Neural crest cell (in vitro differentiated cells): Measurements from ENCODE around the gene QPCT. TPM values are rescaled to one million over a fixed set of nuclear protein-coding genes. Genes with fewer than 3 reads are reported as not detected.

Experiments used
- DNase-seq: peaks from one replicate; pipeline ENCODE4 v3.0.0; 2021; ENCODE audit warnings: low read depth, mixed read lengths, low spot score
- H3K27ac Mint-ChIP-seq: one replicate; pipeline ENCODE4 v1.8.0; 2021; ENCODE audit warnings: mild to moderate bottlenecking, mixed read lengths; ENCODE audit not compliant: unreplicated experiment
- H3K27me3 Mint-ChIP-seq: 2 replicates; pipeline ENCODE4 v1.8.0; 2021; ENCODE audit warnings: low read depth, mild to moderate bottlenecking, mixed read lengths
- H3K36me3 Mint-ChIP-seq: 2 replicates; pipeline ENCODE4 v1.8.0; 2021; ENCODE audit warnings: low read depth, mild to moderate bottlenecking, mixed read lengths
- H3K4me1 Mint-ChIP-seq: 2 replicates; pipeline ENCODE4 v1.8.0; 2021; ENCODE audit warnings: mixed read lengths
- H3K4me3 Mint-ChIP-seq: one replicate; pipeline ENCODE4 v1.8.0; 2021; ENCODE audit warnings: mild to moderate bottlenecking, mixed read lengths
- H3K9me3 Mint-ChIP-seq: 2 replicates; pipeline ENCODE4 v1.8.0; 2021; ENCODE audit warnings: mixed read lengths
- total RNA-seq: library from RNA; stranded (reverse); gene quantifications from 2 replicates; pipeline ENCODE4 v1.2.1, GENCODE V29; 2021
- TF ChIP-seq, protein P1 (sequence below): fragments of 200-600 bp; sonication (generic); conservative IDR thresholded peaks from 2 replicates; pipeline ENCODE4 v1.5.0; 2021; ENCODE audit warnings: antibody characterized with exemption, mild to moderate bottlenecking

QPCT gene
- total RNA-seq, 1 donor from 2014 or later = not detected

DNA sequence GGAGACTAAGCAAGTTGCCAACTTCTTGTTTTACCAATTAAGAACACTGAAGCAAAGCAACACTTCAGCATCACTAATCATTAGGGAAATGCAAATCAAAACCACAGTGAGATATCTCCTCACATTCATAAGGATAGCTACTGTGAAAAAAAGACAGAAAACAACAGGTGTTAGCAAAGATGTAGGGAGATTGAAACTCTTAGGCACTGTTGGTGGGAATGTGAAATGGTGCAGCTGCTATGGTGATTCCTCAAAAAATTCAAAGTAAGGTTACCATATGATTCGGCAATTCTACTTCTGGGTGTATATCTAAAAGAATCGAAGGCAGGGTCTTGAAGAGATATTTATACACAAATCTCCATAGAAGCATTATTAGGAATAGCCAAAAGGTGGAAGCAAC lies 11.2 kb upstream of the QPCT start:
- no peak overlapping the region for H3K27ac Mint-ChIP-seq
- no peaks in the 10 kb centered on the region for H3K9me3 Mint-ChIP-seq
- H3K36me3 Mint-ChIP-seq = no peaks in the 10 kb centered on the region
- H3K27me3 Mint-ChIP-seq = peaks cover 4% of the 10 kb centered on the region
- TF ChIP-seq, protein P1, sequence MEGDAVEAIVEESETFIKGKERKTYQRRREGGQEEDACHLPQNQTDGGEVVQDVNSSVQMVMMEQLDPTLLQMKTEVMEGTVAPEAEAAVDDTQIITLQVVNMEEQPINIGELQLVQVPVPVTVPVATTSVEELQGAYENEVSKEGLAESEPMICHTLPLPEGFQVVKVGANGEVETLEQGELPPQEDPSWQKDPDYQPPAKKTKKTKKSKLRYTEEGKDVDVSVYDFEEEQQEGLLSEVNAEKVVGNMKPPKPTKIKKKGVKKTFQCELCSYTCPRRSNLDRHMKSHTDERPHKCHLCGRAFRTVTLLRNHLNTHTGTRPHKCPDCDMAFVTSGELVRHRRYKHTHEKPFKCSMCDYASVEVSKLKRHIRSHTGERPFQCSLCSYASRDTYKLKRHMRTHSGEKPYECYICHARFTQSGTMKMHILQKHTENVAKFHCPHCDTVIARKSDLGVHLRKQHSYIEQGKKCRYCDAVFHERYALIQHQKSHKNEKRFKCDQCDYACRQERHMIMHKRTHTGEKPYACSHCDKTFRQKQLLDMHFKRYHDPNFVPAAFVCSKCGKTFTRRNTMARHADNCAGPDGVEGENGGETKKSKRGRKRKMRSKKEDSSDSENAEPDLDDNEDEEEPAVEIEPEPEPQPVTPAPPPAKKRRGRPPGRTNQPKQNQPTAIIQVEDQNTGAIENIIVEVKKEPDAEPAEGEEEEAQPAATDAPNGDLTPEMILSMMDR = no peak
- no peak overlapping the region for H3K4me3 Mint-ChIP-seq
- H3K4me1 Mint-ChIP-seq = no peaks in the 10 kb centered on the region
- no peak for DNase-seq

DNA sequence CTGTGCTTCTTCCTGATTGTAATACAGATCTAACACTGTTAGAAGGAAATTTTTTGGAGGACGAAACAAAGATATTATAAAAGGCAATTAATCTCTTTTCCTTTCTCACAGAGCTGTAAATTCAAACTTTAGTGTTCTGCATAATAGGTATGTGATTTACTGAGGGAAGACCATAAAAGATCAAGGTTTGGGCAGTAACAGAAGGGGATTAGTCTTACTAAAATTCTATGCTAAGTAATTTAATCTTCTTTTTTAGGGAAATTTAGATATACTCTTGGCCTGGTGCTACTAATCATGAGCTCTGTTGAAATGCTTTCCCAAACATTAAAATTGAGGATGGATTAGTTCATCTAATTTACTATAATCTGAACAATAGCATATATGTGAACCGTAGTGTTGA lies 8.8 kb upstream of the QPCT start:
- no peak overlapping the region for H3K27ac Mint-ChIP-seq
- peaks cover 4% of the 10 kb centered on the region for H3K27me3 Mint-ChIP-seq
- H3K4me3 Mint-ChIP-seq = no peak overlapping the region
- no peaks in the 10 kb centered on the region for H3K36me3 Mint-ChIP-seq
- no peaks in the 10 kb centered on the region for H3K4me1 Mint-ChIP-seq
- H3K9me3 Mint-ChIP-seq = no peaks in the 10 kb centered on the region
- no peak for DNase-seq
- TF ChIP-seq, protein P1 = no peak

DNA sequence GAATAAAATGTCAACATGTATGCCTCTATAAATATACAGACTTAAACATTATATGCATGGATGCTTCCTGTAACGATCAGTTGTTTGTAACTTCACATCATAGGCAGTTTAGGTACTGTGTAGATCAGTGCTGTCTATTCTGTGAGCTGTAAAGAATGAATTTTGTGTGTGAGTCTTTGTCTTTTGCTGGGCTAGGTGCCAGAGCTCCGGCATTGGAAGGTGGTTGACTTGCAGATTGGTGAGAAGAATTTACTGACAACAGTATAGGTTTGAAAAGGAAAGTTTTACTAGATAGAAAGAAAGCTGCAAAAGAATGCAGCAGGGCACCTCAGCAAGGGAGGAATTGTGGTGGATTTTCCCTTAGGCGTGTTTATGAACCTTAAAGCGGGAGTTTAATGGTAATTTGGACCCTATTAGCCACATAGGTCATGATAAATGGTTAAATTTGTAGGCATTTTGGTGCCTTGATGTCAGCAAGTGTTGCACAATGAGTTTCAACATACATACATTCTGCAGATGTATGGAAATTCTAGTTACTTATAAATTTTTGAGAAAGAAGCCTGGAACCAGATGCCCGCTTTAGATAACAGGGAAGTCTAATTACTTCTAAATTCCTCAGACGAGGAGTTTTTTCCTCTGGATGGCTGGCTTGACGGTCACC lies 6.7 kb upstream of the QPCT start:
- Mint-ChIP-seq H3K27ac (no peak overlapping the region), H3K9me3 (no peaks in the 10 kb centered on the region), H3K4me1 (no peaks in the 10 kb centered on the region), H3K36me3 (no peaks in the 10 kb centered on the region), H3K4me3 (no peak overlapping the region), H3K27me3 (no peaks in the 10 kb centered on the region)
- TF ChIP-seq, protein P1 = no peak
- no peak for DNase-seq

DNA sequence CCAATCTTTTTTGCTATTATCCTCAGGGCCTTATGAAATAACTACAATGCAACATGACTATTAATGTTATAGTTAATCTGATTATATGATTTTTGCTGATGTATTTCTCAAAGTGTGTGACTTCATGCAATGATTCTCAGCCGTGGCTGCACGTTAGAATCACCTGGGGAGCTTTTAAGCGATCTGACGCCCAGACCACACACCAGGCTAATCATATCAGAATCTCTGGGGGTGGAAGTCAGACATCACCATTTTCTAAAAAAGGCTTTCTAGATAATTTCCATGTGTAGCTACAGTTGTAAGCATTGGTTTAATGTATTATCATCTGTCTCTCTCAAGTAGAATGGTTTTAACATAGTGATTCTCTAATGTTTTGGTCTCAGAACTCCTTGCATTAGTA lies 5.5 kb upstream of the QPCT start:
- TF ChIP-seq, protein P1 = no peak
- Mint-ChIP-seq H3K27me3 (no peaks in the 10 kb centered on the region), H3K4me3 (no peak overlapping the region), H3K4me1 (no peaks in the 10 kb centered on the region), H3K36me3 (no peaks in the 10 kb centered on the region), H3K9me3 (no peaks in the 10 kb centered on the region), H3K27ac (no peak overlapping the region)
- no peak for DNase-seq

DNA sequence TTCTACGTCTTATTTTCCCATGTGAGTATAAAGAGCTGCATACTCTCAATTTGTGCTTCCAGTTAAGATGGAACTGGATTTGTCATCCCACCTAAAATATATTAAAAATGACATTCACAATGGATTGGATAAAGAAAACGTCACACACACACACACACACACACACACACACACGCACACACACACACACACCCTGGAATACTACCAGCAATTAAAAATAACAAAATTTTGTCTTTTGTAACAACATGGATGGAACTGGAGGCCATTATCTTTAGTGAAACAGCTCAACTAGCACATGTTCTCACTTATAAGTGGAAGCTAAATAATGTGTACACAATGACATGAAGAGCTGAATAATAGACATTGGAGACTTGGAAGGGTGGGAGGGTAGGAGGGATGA lies 3.8 kb upstream of the QPCT start:
- no peak for DNase-seq
- Mint-ChIP-seq H3K4me3 (no peak overlapping the region), H3K27ac (no peak overlapping the region), H3K27me3 (no peaks in the 10 kb centered on the region), H3K36me3 (no peaks in the 10 kb centered on the region), H3K9me3 (no peaks in the 10 kb centered on the region), H3K4me1 (no peaks in the 10 kb centered on the region)
- TF ChIP-seq, protein P1 = no peak
